ENCODE data around the gene VPS26A.

DNA sequence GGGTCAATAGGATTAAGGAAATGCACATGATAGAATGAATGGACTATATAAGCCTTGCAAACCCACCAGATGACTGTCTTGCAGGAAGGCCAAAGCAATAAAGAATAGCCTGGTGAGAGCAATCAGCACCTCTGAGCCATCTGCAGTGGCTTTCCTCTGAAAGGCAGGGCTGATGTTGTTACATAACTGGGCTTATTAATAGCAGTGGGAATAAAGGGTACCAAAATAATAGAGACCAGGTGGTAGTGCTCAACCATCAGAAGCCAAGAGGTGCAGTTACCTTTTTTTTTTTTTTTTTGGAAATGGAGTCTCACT is 16.8 kb upstream of the VPS26A start:
- TF ChIP-seq, protein P1, sequence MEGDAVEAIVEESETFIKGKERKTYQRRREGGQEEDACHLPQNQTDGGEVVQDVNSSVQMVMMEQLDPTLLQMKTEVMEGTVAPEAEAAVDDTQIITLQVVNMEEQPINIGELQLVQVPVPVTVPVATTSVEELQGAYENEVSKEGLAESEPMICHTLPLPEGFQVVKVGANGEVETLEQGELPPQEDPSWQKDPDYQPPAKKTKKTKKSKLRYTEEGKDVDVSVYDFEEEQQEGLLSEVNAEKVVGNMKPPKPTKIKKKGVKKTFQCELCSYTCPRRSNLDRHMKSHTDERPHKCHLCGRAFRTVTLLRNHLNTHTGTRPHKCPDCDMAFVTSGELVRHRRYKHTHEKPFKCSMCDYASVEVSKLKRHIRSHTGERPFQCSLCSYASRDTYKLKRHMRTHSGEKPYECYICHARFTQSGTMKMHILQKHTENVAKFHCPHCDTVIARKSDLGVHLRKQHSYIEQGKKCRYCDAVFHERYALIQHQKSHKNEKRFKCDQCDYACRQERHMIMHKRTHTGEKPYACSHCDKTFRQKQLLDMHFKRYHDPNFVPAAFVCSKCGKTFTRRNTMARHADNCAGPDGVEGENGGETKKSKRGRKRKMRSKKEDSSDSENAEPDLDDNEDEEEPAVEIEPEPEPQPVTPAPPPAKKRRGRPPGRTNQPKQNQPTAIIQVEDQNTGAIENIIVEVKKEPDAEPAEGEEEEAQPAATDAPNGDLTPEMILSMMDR (IDR thresholded peaks at IDR 0.05) = no peak
- TF ChIP-seq POLR2A (IDR thresholded peaks at IDR 0.05) (no peak), POLR2AphosphoS5 (IDR thresholded peaks at IDR 0.05) (no peak)

All from stomach (tissue), 4 donors.